Forelimb muscle (tissue), 1 donor: ENCODE data around the gene CTSH. TPM values are rescaled to one million over a fixed set of nuclear protein-coding genes. Genes with fewer than 3 reads are reported as not detected.
"Not testable (repeated sequence)": the region's sequence is repeated elsewhere in the genome, so short reads cannot be mapped to it uniquely, and the experiment has no call there.

Source experiments
- DNase-seq: peaks from one replicate; pipeline ENCODE4 v3.0.0-alpha.2; 2013; ENCODE audit warnings: low read depth
- polyA plus RNA-seq: library from polyadenylated mRNA; unstranded; fragments of 120-200 nt; gene quantifications from one replicate; pipeline ENCODE4 v1.2.1, GENCODE V29; 2013; ENCODE audit not compliant: insufficient read length

CTSH gene
- polyA plus RNA-seq, 1 donor = 18.0 TPM

- no peak for DNase-seq
Measured at GRCh38 chr15:78938658-78939488, 6.0 kb downstream of the CTSH start.

GRCh38 chr15:78937132-78937739, 7.6 kb downstream of the CTSH start:
- DNase-seq = no peak

GRCh38 chr15:78934655-78935023, 10.2 kb downstream of the CTSH start:
- no peak for DNase-seq

- peak; percentile 83 for DNase-seq
Measured at GRCh38 chr15:78933823-78934654, 10.8 kb downstream of the CTSH start.

- no peak for DNase-seq
Measured at GRCh38 chr15:78933187-78933822, 11.5 kb downstream of the CTSH start.

- DNase-seq = no peak
Measured at GRCh38 chr15:78932258-78932808, 12.5 kb downstream of the CTSH start.

- DNase-seq = no peak
Measured at GRCh38 chr15:78931439-78932257, 13.2 kb downstream of the CTSH start.

GRCh38 chr15:78930577-78931388, 14.1 kb downstream of the CTSH start:
- DNase-seq = no peak

- DNase-seq = no peak
Measured at GRCh38 chr15:78929536-78930264, 15.1 kb downstream of the CTSH start.

- no peak for DNase-seq
Measured at GRCh38 chr15:78928616-78929093, 16.2 kb downstream of the CTSH start.

- not testable (repeated sequence) for DNase-seq
Measured at GRCh38 chr15:78928176-78928575, 16.7 kb downstream of the CTSH start.

- no peak for DNase-seq
Measured at GRCh38 chr15:78927077-78927790, 17.6 kb downstream of the CTSH start.

- no peak for DNase-seq
Measured at GRCh38 chr15:78925956-78926743, 18.7 kb downstream of the CTSH start.

GRCh38 chr15:78925076-78925624, 19.7 kb downstream of the CTSH start:
- no peak for DNase-seq

GRCh38 chr15:78923480-78924360, 21.1 kb downstream of the CTSH start:
- DNase-seq = no peak

- no peak for DNase-seq
Measured at GRCh38 chr15:78923015-78923414, 21.8 kb downstream of the CTSH start.
